NCI-H69 (cell line): ENCODE results near the gene NDFIP1.
"Not testable (repeated sequence)": the region's sequence is repeated elsewhere in the genome, so short reads cannot be mapped to it uniquely, and the experiment has no call there.

ENCODE experiments used
- DNase-seq: peaks from one replicate; lab custom pipeline; 2025; lab: John Stamatoyannopoulos, UW

The NDFIP1 gene

GRCh38 chr5:142108432-142109330 lies at the start of gene NDFIP1:
Gene NDFIP1, plus strand, starts transcription at chr5:142108779. Its CDS starts 196 bp downstream, at chr5:142108975.
- peak; percentile 90 for DNase-seq

DNA sequence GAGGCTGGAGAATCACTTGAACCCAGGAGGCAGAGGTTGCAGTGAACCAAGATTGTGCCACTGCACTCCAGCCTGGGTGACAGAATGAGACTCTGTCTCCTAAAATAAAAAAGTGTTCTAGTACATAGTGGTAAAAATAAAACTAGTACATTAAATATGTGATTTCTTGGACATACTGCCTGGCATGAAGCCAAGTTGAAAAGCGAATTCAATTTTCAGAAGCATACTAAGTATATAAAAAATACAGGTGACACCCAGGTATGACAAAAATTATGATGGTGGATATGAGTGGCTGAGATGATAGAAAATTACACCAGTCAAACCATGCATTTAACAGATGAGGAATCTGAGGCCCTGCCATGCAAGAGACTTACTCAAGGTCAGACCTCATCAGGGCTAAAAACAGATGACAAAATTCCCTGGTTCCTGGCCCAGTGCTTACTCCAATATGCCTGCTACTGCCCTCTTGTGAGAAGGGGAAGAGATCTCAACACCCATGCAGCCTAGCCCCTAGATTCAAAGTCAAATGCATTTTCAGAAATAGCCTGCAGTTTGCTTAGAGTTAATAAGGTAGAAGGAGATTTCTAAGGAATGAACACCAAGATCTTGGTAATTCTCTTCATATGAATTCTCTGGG lies 49.2 kb upstream of the NDFIP1 start:
- DNase-seq, result peak; percentile 37

GRCh38 chr5:142063376-142063775 lies 45.2 kb upstream of the NDFIP1 start:
- DNase-seq, result no peak

DNA sequence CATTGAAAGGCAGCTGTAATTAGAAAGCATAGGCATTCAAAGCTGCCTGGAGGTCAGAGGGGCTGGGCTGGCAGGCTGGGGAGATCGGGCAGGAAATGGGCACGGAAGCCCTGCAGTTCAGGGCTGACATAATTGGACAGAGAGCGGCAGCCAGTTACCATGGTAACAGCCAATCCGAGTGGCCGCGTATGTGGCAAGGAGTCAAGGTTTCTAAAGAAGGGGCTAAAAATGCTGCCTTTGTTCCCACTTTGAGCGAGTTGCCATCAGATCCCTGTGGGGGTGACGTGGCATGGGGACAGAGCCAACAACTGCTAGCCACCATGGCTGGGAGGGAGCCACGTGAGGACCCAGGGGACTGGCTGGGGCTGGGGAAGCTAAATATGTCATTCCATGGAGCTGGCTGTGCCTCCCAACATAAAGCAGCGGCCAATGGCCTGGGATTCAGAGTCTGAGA lies 44.7 kb upstream of the NDFIP1 start:
- peak; percentile 96 for DNase-seq

DNA sequence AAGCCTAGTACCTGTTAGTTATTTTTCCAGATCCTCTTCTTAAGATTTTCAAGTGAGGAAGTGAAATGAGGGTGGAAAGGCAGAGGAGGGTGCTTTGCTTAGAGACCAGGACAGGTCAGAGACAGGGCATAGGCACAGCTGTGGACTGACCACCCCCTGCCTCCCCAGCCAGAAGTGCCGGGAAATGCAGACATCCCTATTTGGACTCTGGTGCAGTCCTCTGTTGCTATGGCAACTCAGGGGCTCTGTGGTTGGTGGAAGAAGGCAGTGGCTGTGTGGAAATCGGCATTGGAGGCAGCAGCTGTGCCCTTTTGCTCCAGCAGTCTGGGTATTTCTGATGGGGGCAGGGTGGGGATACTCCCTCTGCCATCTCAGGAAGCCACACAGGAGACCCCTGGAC lies 43.3 kb upstream of the NDFIP1 start:
- DNase-seq, result peak; percentile 73

DNA sequence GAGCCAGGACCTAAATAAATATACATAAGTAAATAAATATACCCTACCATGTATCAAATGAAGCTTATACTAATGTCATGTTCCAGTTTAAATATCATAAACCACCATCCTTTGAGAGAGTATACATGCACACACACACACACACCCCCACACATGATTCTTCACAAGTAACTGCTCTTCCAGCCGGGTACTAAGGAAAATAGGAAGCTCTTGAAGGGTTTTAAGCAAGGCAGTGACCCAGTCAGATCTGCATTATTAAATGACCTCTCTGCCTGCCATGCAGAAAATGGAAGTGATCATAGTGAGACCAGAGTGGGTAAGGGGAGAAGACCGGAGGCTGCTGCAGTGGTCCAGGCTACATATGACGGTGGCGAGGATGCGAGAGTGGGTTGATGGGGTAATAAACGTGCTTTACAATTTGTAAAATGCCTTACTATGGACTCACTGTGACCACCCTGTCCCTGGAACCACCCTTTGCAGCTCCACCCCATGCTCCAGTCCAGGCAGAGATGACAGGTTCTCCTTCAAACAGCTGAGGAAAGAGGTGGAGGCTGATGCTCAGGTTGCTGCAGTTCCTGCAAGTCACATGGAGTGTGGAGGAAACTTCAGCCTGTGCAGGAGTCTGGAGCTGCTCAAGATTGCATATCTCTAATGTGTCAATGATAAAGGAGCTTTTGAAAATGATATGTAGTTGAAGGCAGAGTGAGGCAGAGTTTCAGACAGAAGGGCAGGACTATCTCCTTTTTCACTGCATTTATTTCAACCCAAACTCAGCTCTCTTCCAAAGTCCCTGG lies 38.8 kb upstream of the NDFIP1 start:
- no peak for DNase-seq

GRCh38 chr5:142070734-142071133 lies 37.8 kb upstream of the NDFIP1 start:
- no peak for DNase-seq

GRCh38 chr5:142072488-142072887 lies 36.1 kb upstream of the NDFIP1 start:
- peak; percentile 57 for DNase-seq

GRCh38 chr5:142073362-142073988 lies 35.1 kb upstream of the NDFIP1 start:
- no peak for DNase-seq

- no peak for DNase-seq
Measured at GRCh38 chr5:142074006-142074405, 34.6 kb upstream of the NDFIP1 start.

DNA sequence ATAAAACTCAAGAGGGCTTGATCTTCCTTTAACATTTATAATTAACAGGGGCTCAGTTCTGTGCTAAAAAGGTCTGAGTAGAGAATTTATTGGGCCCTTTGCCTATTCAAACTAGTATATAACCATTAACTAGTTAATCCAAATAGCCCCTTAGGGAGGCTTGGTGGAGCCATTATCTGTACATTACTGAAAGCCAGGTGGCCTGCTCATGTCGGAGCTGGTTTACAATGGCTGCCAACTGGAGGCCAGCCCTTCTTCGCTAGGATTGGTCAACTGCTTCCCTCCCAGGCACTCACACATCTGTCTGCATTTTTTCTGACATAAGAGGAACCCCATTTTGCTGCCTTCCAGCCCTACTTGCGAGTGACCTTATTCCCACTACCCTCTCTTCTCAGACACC lies 30.4 kb upstream of the NDFIP1 start:
- DNase-seq, result peak; percentile 98

DNA sequence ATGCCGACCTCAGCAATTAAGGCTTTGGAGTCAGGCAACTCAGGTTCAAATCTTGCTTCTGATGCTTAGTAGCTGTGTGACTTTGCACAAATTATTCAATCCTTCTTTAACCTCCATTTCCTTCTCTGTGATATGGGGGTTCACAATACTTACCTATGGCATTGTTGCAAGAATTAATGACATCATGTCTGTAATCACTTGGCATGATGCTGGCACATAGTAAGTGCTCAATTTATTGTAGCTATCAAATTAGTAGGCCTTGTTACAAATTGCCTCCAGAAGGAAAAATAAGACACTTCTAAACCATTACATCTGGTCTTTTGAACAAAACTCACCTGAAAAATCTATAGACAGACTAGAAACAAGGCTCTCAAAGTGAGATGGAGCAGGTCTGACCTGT lies 29.9 kb upstream of the NDFIP1 start:
- no peak for DNase-seq

GRCh38 chr5:142079306-142079721 lies 29.3 kb upstream of the NDFIP1 start:
- peak; percentile 87 for DNase-seq

DNA sequence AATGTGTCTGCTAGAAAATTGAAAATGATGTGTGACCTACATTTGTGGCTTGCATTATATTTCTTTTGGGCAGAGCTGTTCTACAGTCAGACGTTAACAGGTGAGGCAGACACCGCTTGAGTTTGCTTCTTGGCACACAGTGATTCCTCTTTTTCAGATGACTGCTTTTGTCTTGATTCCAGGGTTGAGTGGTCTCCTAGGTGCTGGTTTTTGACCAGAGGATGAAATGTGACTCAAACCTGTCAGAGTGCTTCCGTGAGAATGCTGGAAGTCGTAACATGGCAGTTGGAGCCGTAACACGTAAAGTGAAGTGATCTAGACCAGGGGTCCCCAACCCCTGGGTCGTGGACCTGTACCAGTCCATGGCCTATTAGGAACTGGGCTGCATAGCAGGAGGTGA lies 28.3 kb upstream of the NDFIP1 start:
- DNase-seq, result peak; percentile 69

GRCh38 chr5:142082182-142082781 lies 26.3 kb upstream of the NDFIP1 start:
- DNase-seq, result no peak

DNA sequence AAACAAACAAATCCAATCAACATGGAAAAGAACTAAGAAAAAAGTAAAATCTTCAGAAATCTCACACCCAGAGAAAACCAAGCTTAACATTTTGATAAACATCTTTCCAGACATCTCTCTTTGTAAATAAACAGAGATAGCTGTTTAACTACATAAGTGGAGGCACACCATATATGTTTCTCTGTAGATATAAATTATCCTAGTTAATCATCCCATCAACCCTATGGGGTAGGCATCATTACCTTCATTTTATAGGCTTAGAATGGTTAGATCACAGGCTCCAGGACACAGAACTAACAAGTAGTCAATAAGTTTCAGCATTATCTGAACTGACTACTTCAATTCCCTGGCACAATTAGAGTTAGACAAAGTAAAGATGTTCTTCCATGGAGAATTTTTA lies 22.4 kb upstream of the NDFIP1 start:
- DNase-seq, result no peak

DNA sequence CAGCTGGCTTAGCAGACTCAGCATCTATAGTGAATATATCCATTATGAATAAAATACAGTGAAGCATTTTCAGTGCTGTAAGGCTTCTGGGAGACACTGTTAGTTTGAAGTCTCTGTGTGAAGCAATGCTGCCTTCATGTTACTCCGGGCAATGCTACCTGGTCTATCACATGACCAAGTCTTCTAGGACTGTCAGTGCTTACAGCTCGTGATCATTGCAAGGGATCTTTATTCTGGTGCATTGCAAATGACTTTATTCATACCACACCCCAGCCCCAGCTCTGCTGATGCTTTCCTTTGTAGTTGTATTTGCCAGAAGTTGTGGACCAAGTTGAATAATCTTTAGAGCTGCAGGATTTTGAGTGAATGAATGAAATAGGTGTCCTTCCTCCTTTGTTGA lies 21.9 kb upstream of the NDFIP1 start:
- DNase-seq, result no peak

DNA sequence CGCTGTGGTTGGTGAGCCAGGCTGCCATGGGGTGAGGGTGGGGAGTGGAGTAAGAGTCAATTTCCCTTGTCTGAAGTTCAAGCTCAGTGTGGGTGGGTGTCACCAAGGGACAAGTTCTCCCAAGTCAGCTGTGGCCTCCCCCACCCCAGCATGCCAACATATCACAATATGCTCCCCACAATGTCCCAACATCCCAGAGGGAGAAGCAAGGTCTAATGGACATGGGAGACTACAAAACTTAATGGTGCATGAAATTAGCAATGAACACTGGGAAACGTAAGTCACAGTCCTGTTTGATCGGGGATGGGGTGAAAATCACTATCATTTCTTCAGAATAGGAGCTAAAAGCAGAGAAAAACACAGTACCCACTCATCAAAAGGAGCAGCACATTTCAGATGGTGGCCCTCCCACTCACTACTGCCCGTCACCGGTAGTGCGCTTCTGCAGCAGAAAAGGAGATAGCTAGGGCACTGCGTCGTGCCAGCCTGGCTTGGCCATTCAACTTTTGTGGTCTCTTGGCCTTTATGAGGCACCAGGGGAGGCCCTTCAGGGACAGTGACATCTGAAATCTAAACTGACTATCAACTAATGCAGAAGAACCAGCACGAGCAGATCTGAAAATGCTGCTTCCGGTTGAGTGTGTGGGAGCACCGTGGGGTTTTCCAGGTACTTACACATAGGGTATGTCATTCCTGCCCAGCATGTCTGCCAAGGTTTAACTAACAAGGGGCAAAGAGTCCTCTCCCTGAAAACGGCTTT lies 20.5 kb upstream of the NDFIP1 start:
- DNase-seq, result peak; percentile 21

- DNase-seq, result not testable (repeated sequence)
Measured at GRCh38 chr5:142088855-142089479, 19.6 kb upstream of the NDFIP1 start.

DNA sequence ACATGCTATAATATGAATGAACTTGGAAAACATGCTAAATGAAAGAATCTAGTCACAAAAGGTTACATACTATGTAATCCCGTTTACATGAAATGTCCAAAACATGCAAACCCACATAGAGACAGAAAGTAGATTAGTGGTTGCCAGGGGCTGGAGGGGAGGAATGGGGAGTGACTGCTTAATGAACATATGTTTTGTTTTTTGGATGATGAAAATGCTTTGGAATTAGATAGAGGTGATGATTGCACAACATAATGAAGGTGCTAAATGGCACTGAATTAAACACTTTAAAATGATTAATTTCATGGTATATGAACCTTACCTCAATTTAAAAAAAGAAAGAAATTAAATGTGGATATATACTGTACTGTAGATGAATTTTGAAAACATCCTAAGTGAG lies 17.6 kb upstream of the NDFIP1 start:
- no peak for DNase-seq
